GM21381 (cell line): ENCODE results near the gene TSPAN13.

Experiments
- ATAC-seq: cut with Tn5 transposase; IDR thresholded peaks from one replicate; pipeline ENCODE4 v1.9.1; 2021; ENCODE audit warnings: mild to moderate bottlenecking, moderate library complexity; ENCODE audit not compliant: unreplicated experiment

Gene TSPAN13

GRCh38 chr7:16773884-16774283 lies 20.3 kb downstream of the TSPAN13 start:
- no peak for ATAC-seq

GRCh38 chr7:16774294-16774693 lies 20.7 kb downstream of the TSPAN13 start:
- no peak for ATAC-seq

GRCh38 chr7:16774986-16775385 lies 21.4 kb downstream of the TSPAN13 start:
- no peak for ATAC-seq

- ATAC-seq: no peak
These were observed 22.5 kb downstream of the TSPAN13 start for GRCh38 chr7:16776053-16776452.

GRCh38 chr7:16778476-16778875 lies 24.9 kb downstream of the TSPAN13 start:
- no peak for ATAC-seq

GRCh38 chr7:16779051-16779450 lies 25.5 kb downstream of the TSPAN13 start:
- ATAC-seq: no peak

- ATAC-seq: no peak
These were observed 27.0 kb downstream of the TSPAN13 start for GRCh38 chr7:16780596-16780995.

GRCh38 chr7:16785321-16785720 lies 31.8 kb downstream of the TSPAN13 start:
- no peak for ATAC-seq

GRCh38 chr7:16785846-16786245 lies 32.3 kb downstream of the TSPAN13 start:
- no peak for ATAC-seq

- ATAC-seq: no peak
These were observed 32.7 kb downstream of the TSPAN13 start for GRCh38 chr7:16786257-16786656.

GRCh38 chr7:16787127-16787526 lies 33.6 kb downstream of the TSPAN13 start:
- ATAC-seq: no peak

- ATAC-seq: no peak
These were observed 37.5 kb downstream of the TSPAN13 start for GRCh38 chr7:16791071-16791470.

GRCh38 chr7:16791905-16792698 lies 38.5 kb downstream of the TSPAN13 start:
- ATAC-seq: no peak

- no peak for ATAC-seq
These were observed 41.4 kb downstream of the TSPAN13 start for GRCh38 chr7:16794986-16795385.

GRCh38 chr7:16795624-16796023 lies 42.1 kb downstream of the TSPAN13 start:
- ATAC-seq: no peak

GRCh38 chr7:16801111-16801542 lies 47.6 kb downstream of the TSPAN13 start:
- peak; percentile 54 for ATAC-seq

GRCh38 chr7:16801579-16801978 lies 48.0 kb downstream of the TSPAN13 start:
- ATAC-seq: no peak

GRCh38 chr7:16803125-16803524 lies 49.6 kb downstream of the TSPAN13 start:
- ATAC-seq: no peak

GRCh38 chr7:16803881-16804673 lies 50.5 kb downstream of the TSPAN13 start:
- ATAC-seq: no peak

- ATAC-seq: no peak
These were observed 51.3 kb downstream of the TSPAN13 start, which contains the start of gene AGR2 for GRCh38 chr7:16804674-16805439. Gene AGR2, minus strand, starts transcription at chr7:16804999. Its CDS starts 3,203 bp downstream, at chr7:16801796.

- ATAC-seq: no peak
These were observed 51.9 kb downstream of the TSPAN13 start for GRCh38 chr7:16805441-16805840.
